HepG2 (cell line): Measurements from ENCODE around the gene GRM8. TPM values are rescaled to one million over a fixed set of nuclear protein-coding genes. Genes with fewer than 3 reads are reported as not detected.

Experiments
- ATAC-seq: fragments of 200-7000 bp; cut with Tn5 transposase; 3 replicates; pipeline ENCODE4 v1.9.1; 2020; ENCODE audit warnings: mild to moderate bottlenecking, moderate library complexity
- BruUV-seq: library from RNA; stranded (reverse); fragments of 400-500 nt; replicated peaks from 2 replicates; lab custom pipeline; 2021; lab: Mats Ljungman, UMichigan
- CTCF ChIA-PET: fragments of 300-600 bp; formaldehyde crosslinking; extraction: SDS; loops from one replicate; lab custom pipeline; 2021; ENCODE audit warnings: low total read pairs, inconsistent platforms, low intra/inter-chr PET ratio; lab: Yijun Ruan, JAX
- POLR2A ChIA-PET: fragments of 350-600 bp; sonication (Branson Sonifier 250); formaldehyde crosslinking; loops from one replicate; lab custom pipeline; 2020; ENCODE audit warnings: antibody characterized with exemption, inconsistent platforms; lab: Yijun Ruan, JAX
- DNase-seq: peaks from one replicate; pipeline ENCODE4 v3.0.0-alpha.2; 2015; ENCODE audit warnings: low spot score
- FAIRE-seq: peaks from 3 replicates; lab custom pipeline; 2011; peaks lifted over from hg19 to GRCh38; lab: Jason Lieb, UNC
- H2AFZ ChIP-seq: one replicate; pipeline ENCODE4 v1.6.1; 2011; ENCODE audit warnings: low read length, inconsistent platforms
- H3K27ac ChIP-seq: fragments of 300-600 bp; 3 replicates; pipeline ENCODE4 v1.8.0; 2011; ENCODE audit warnings: mixed run types, mild to moderate bottlenecking, mixed read lengths, low read length, inconsistent platforms; ENCODE audit not compliant: insufficient read depth; ENCODE audit errors: extremely low read length
- H3K27me3 ChIP-seq, 2 experiments: fragments of 200-600 bp in 1 of 2; 2 replicates in 1 of 2; 3 replicates in 1 of 2; pipeline versions ENCODE4 v1.6.0 to v1.8.0; 2011; ENCODE audit warnings: low read length in 2 of 2, mild to moderate bottlenecking in 2 of 2, moderate library complexity in 2 of 2, inconsistent platforms in 1 of 2; ENCODE audit not compliant: insufficient read depth in 2 of 2, control insufficient read depth in 1 of 2
- H3K36me3 ChIP-seq, 2 experiments: fragments of 200-600 bp in 1 of 2; replicated peaks in 1 of 2; 2 replicates in 1 of 2; 3 replicates in 1 of 2; pipeline versions ENCODE4 v1.5.1 to v1.8.0; 2011; ENCODE audit warnings: low read length in 2 of 2, inconsistent platforms in 1 of 2; ENCODE audit not compliant: insufficient read depth in 2 of 2, control insufficient read depth in 1 of 2
- H3K4me1 ChIP-seq: 2 replicates; pipeline ENCODE4 v1.5.1; 2012; ENCODE audit warnings: low read length, inconsistent platforms; ENCODE audit not compliant: insufficient read depth
- H3K4me2 ChIP-seq: 2 replicates; pipeline ENCODE4 v1.6.0; 2011; ENCODE audit warnings: low read depth, low read length, inconsistent platforms
- H3K4me3 ChIP-seq, 3 experiments: fragments of 200-600 bp in 1 of 3; sonication (generic), shearing (Covaris generic) in 1 of 3; replicated peaks in 1 of 3; 2 replicates each; pipeline ENCODE4 v1.5.1; 2011 to 2016; ENCODE audit warnings: low read length in 3 of 3, inconsistent platforms in 2 of 3, low read depth in 2 of 3, mild to moderate bottlenecking in 2 of 3, control low read depth in 1 of 3, mixed read lengths in 1 of 3; ENCODE audit not compliant: insufficient read depth in 1 of 3
- H3K79me2 ChIP-seq: one replicate; pipeline ENCODE4 v1.6.1; 2011; ENCODE audit warnings: low read length, inconsistent platforms; ENCODE audit not compliant: insufficient read depth
- H3K9ac ChIP-seq: 2 replicates; pipeline ENCODE4 v1.6.0; 2011; ENCODE audit warnings: mild to moderate bottlenecking, low read depth, low read length, inconsistent platforms; ENCODE audit not compliant: insufficient read depth
- H3K9me3 ChIP-seq: 2 replicates; pipeline ENCODE4 v1.5.1; 2012; ENCODE audit warnings: mild to moderate bottlenecking, low read length
- H4K20me1 ChIP-seq: 2 replicates; pipeline ENCODE4 v1.6.0; 2011; ENCODE audit warnings: inconsistent platforms, mild to moderate bottlenecking, low read length, moderate library complexity; ENCODE audit not compliant: insufficient read depth
- AGO2 ChIP-seq: fragments of 200-400 bp; formaldehyde crosslinking; optimal IDR thresholded peaks from 2 replicates; pipeline ENCODE3; 2017; ENCODE audit warnings: mild to moderate bottlenecking, low read depth, low read length, moderate library complexity
- FOSL1 ChIP-seq: sonication (generic); formaldehyde crosslinking; IDR thresholded peaks from 2 replicates; pipeline ENCODE4 v1.9.0; 2021; ENCODE audit warnings: missing genetic modification reagents, borderline replicate concordance
- GPN1 ChIP-seq: sonication (generic); formaldehyde crosslinking; IDR thresholded peaks from 2 replicates; pipeline ENCODE4 v1.5.1; 2020; ENCODE audit warnings: missing genetic modification reagents, borderline replicate concordance
- HES4 ChIP-seq: sonication (generic); formaldehyde crosslinking; IDR thresholded peaks from 2 replicates; pipeline ENCODE4 v1.9.0; 2021; ENCODE audit warnings: mild to moderate bottlenecking, missing genetic modification reagents, borderline replicate concordance
- IRX3 ChIP-seq: sonication (generic); formaldehyde crosslinking; IDR thresholded peaks from 2 replicates; pipeline ENCODE4 v1.8.1; 2023; ENCODE audit warnings: mild to moderate bottlenecking, low read depth, missing genetic modification reagents, borderline replicate concordance
- MATR3 ChIP-seq: sonication (generic); formaldehyde crosslinking; IDR thresholded peaks from 2 replicates; pipeline ENCODE4 v1.4.0; 2020; ENCODE audit warnings: missing genetic modification reagents
- TCF7 ChIP-seq: sonication (generic); IDR thresholded peaks from 2 replicates; pipeline ENCODE4 v1.6.1; 2016; ENCODE audit warnings: antibody characterized with exemption, low read depth
- TCF7L2 ChIP-seq: IDR thresholded peaks from 2 replicates; pipeline ENCODE4 v1.6.1; 2011; ENCODE audit warnings: mild to moderate bottlenecking, low read depth, low read length, moderate library complexity
- TMF1 ChIP-seq: sonication (generic); formaldehyde crosslinking; IDR thresholded peaks from 2 replicates; pipeline ENCODE4 v1.8.1; 2022; ENCODE audit warnings: low read depth, missing genetic modification reagents
- WGBS: methylation state at CpG from one replicate; pipeline ENCODE4 v1.1.6; 2017; ENCODE audit warnings: low lambda C conversion rate; 5-methylcytosine and 5-hydroxymethylcytosine counted together
- in situ Hi-C: cut with HindIII; loops from 2 replicates; pipeline ENCODE4 v1.10.0; 2017; ENCODE audit warnings: low pct_unique_long_range_greater_than_20kb; ENCODE audit not compliant: extremely low pct_ligation_motif_present
- intact Hi-C: fragments of 100-400 bp; cut with micrococcal nuclease; formaldehyde crosslinking; loops from one replicate; pipeline ENCODE4 v1.10.0; 2022; ENCODE audit not compliant: unreplicated experiment
- polyA plus RNA-seq, 8 experiments: library from polyadenylated mRNA; depleted of rRNA in 3 of 8; stranded (reverse) in 7 of 8; unstranded in 1 of 8; fragments of >200 nt; fragmentation: Illumina TruSeq in 4 of 8; extraction: Trizol in 4 of 8; gene quantifications; 2 replicates each; pipeline versions ENCODE4 v1.2.1 to v1.2.3, GENCODE V29; 2011 to 2016; ENCODE audit warnings: low read depth in 4 of 8, missing spikeins in 1 of 8, mixed read lengths in 1 of 8; ENCODE audit not compliant: insufficient read depth in 1 of 8
- total RNA-seq, 5 experiments: library from RNA; depleted of rRNA; stranded (reverse); fragments of >200 nt; fragmentation: Illumina TruSeq; extraction: Trizol; gene quantifications; 2 replicates each; pipeline ENCODE4 v1.2.3, GENCODE V29; 2016; ENCODE audit warnings: low read depth in 1 of 5
- TF ChIP-seq, protein P1 (sequence below): sonication (generic); formaldehyde crosslinking; IDR thresholded peaks from 2 replicates; pipeline ENCODE4 v1.4.0; 2020; ENCODE audit warnings: mild to moderate bottlenecking, missing genetic modification reagents
- TF ChIP-seq, protein P2 (sequence below): sonication (generic); formaldehyde crosslinking; IDR thresholded peaks from 2 replicates; pipeline ENCODE4 v1.5.1; 2020; ENCODE audit warnings: missing genetic modification reagents, mild to moderate bottlenecking, borderline replicate concordance
- TF ChIP-seq, protein P3 (sequence below): sonication (generic); formaldehyde crosslinking; IDR thresholded peaks from 2 replicates; pipeline ENCODE4 v1.4.0; 2020; ENCODE audit warnings: missing genetic modification reagents
- TF ChIP-seq, protein P4 (sequence below): sonication (generic); formaldehyde crosslinking; IDR thresholded peaks from 2 replicates; pipeline ENCODE4 v1.5.0; 2020; ENCODE audit warnings: missing genetic modification reagents

The GRM8 gene
- total and polyA plus RNA-seq, 2 of the 13 experiments (the other 11 are each of a cell fraction or from before 2014, with no cell fraction given), result not detected

DNA sequence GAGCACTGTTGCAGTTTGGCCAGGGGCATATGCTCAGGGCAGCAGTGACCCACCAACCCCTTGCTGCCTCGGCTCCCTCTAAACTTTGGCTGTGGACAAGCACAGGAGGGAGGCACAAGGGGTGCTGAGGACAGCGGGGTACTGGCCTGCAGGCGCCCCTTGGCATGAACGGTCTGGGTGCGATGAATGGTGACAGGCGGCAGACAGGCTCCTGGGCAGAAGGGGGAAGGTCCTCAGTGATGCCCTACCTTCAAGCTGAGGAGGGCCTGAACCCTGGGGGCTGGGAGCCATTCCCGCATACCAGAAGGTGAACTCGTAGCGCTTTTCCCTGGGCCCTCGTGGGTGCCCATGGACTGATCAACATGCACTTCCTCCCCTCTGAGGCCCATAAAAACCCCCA lies 567.1 kb downstream of the GRM8 start (continued):
- TF ChIP-seq GPN1 (CRISPR knock-in tag), result no peak

DNA sequence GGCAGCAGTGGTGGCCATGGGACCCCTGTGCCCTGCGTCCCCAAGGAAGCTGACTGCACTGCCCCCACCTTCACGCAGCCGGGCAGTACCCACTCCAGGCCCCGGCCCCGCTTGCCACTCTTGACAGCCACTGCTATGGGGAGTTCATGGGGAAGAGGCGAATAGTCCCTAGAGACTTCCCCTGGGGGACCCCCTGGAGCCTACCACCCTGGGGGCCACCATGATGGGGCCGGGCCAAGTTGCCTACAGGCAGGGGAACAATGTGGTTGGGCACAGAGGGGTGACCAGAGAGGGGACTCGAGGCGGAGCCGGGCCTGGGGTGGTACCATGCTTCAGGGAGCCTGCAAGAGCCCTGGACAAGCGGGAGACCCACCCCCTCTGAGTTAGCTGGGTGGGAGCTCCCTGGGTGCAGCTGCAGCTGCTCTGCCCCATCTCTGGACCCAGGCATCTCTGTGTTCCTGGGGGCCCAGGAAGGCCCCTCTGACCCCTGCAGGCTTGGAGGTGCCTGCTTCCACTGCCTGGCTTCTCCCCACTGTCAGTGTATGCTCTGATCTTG lies 567.6 kb downstream of the GRM8 start:
- no peak for ATAC-seq
- no peak for FAIRE-seq
- Histone ChIP-seq H3K4me2 (no peak overlapping the region), H4K20me1 (no peaks in the 10 kb centered on the region), H2AFZ (no peak overlapping the region), H3K9me3 (0 out of 2 replicates have a peak, but pooled peaks cover 1% of the 10 kb centered on the region), H3K4me1 (no peaks in the 10 kb centered on the region), H3K36me3 (no peaks in the 10 kb centered on the region), H3K9ac (no peak overlapping the region), H3K4me3 (no peak overlapping the region), H3K79me2 (no peaks in the 10 kb centered on the region), H3K27ac (no peak overlapping the region), H3K27me3 (no peaks in the 10 kb centered on the region)
- WGBS, result no CpG with 5 or more reads among the region's 11 CpGs
- intact Hi-C loops (no loop called here), in situ Hi-C loops (no loop called here)
- no peak for DNase-seq
- ChIA-PET POLR2A (no interaction called here), CTCF (no interaction called here)
- TF ChIP-seq MATR3, result no peak
- TF ChIP-seq AGO2, result no peak
- TF ChIP-seq, protein P1, sequence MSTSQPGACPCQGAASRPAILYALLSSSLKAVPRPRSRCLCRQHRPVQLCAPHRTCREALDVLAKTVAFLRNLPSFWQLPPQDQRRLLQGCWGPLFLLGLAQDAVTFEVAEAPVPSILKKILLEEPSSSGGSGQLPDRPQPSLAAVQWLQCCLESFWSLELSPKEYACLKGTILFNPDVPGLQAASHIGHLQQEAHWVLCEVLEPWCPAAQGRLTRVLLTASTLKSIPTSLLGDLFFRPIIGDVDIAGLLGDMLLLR (CRISPR knock-in tag), result no peak
- no peak for TF ChIP-seq TCF7
- TF ChIP-seq, protein P2, sequence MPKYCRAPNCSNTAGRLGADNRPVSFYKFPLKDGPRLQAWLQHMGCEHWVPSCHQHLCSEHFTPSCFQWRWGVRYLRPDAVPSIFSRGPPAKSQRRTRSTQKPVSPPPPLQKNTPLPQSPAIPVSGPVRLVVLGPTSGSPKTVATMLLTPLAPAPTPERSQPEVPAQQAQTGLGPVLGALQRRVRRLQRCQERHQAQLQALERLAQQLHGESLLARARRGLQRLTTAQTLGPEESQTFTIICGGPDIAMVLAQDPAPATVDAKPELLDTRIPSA (CRISPR knock-in tag), result no peak
- no TSS peak for BruUV-seq

DNA sequence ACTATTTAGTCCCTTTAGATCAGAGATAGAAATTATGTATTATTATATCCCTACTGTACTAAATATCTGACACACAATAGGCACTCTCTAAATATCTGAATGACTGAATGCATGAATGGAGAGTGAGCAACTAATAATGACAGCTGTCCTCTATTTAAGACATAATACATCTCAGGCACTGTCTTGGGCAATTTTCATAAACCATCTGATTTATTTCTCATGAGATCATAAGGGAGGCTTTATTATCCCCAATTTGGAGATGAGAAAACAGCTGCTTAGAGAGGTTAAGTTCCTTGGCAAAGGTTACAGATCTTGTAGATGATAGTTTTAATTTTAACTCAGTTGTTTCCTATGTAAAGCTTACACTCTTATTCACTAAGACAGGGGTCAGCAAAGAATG lies 570.6 kb downstream of the GRM8 start:
- Histone ChIP-seq H3K4me2 (no peak overlapping the region), H3K9me3 (no peaks in the 10 kb centered on the region), H3K9ac (no peak overlapping the region), H4K20me1 (no peaks in the 10 kb centered on the region), H2AFZ (no peak overlapping the region), H3K4me3 (no peak overlapping the region), H3K27me3 (no peaks in the 10 kb centered on the region), H3K4me1 (no peaks in the 10 kb centered on the region), H3K27ac (no peak overlapping the region), H3K36me3 (no peaks in the 10 kb centered on the region), H3K79me2 (no peaks in the 10 kb centered on the region)
- FAIRE-seq (no peak), ATAC-seq (no peak), DNase-seq (no peak)
- intact Hi-C loops (no loop called here), in situ Hi-C loops (no loop called here)
- CTCF ChIA-PET, result no interaction called here
- BruUV-seq, result no TSS peak
- POLR2A ChIA-PET, result no interaction called here
- TF ChIP-seq, protein P3, sequence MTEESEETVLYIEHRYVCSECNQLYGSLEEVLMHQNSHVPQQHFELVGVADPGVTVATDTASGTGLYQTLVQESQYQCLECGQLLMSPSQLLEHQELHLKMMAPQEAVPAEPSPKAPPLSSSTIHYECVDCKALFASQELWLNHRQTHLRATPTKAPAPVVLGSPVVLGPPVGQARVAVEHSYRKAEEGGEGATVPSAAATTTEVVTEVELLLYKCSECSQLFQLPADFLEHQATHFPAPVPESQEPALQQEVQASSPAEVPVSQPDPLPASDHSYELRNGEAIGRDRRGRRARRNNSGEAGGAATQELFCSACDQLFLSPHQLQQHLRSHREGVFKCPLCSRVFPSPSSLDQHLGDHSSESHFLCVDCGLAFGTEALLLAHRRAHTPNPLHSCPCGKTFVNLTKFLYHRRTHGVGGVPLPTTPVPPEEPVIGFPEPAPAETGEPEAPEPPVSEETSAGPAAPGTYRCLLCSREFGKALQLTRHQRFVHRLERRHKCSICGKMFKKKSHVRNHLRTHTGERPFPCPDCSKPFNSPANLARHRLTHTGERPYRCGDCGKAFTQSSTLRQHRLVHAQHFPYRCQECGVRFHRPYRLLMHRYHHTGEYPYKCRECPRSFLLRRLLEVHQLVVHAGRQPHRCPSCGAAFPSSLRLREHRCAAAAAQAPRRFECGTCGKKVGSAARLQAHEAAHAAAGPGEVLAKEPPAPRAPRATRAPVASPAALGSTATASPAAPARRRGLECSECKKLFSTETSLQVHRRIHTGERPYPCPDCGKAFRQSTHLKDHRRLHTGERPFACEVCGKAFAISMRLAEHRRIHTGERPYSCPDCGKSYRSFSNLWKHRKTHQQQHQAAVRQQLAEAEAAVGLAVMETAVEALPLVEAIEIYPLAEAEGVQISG, result no peak
- no peak for TF ChIP-seq IRX3 (CRISPR knock-in tag)
- TF ChIP-seq, protein P4, sequence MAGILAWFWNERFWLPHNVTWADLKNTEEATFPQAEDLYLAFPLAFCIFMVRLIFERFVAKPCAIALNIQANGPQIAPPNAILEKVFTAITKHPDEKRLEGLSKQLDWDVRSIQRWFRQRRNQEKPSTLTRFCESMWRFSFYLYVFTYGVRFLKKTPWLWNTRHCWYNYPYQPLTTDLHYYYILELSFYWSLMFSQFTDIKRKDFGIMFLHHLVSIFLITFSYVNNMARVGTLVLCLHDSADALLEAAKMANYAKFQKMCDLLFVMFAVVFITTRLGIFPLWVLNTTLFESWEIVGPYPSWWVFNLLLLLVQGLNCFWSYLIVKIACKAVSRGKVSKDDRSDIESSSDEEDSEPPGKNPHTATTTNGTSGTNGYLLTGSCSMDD (CRISPR knock-in tag), result no peak
- no peak for TF ChIP-seq FOSL1 (CRISPR knock-in tag)
- TF ChIP-seq TMF1 (CRISPR knock-in tag), result no peak
- no peak for TF ChIP-seq TCF7L2
- TF ChIP-seq HES4 (CRISPR knock-in tag), result no peak
